GM19468 (cell line): ENCODE results near the gene STXBP2.

Experiments
- ATAC-seq: cut with Tn5 transposase; IDR thresholded peaks from one replicate; pipeline ENCODE4 v1.9.1; 2021; ENCODE audit warnings: mild to moderate bottlenecking, moderate library complexity, moderate number of reproducible peaks; ENCODE audit not compliant: unreplicated experiment; ENCODE audit errors: extremely low read depth

The STXBP2 gene

DNA sequence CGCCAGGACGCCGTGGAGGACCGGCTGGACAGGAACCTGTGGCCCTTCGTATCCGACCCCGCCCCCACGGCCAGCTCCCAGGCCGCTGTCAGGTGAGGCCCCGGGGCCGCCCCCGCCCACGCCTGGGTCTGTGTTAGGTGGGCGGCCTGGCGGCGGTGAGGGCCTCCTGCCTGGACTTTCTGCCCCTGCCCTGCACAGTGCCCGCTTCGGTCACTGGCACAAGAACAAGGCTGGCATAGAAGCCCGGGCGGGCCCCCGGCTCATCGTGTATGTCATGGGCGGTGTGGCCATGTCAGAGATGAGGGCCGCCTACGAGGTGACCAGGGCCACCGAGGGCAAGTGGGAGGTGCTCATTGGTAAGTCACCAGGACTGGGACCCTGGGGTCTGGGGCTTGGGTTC, 10.2 kb downstream of the STXBP2 start:
- ATAC-seq = no peak

GRCh38 chr19:7648265-7649014, 11.5 kb downstream of the STXBP2 start:
- no peak for ATAC-seq

GRCh38 chr19:7650148-7650547, 13.2 kb downstream of the STXBP2 start:
- no peak for ATAC-seq

DNA sequence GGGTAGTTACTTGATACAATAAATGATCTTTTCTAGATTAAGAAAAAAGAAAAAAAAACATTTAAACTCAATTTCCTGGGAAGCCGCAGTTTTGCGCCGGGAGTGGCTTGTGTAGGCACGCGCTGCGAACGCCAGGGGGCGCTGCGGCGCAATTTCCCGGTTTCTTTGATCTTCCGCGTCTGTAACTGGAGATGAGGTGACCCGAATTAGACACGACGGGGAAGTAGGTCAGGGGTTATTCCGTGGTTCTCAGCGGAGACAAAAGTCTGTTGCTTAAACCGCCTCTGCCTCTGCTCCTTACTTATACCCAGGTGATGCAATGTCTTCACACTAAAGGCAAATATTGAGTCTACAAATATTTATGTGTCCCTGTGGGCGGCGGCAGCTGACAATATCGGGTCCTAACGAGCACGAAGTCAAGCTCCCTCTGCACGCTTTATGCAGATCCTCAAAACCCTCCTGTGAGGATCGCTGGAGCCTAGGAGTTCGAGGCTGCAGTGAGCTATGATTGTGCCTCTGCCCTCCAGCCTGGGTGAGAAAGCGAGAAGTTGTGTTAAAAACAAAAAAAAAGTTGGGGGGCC, 15.2 kb downstream of the STXBP2 start:
- no peak for ATAC-seq

DNA sequence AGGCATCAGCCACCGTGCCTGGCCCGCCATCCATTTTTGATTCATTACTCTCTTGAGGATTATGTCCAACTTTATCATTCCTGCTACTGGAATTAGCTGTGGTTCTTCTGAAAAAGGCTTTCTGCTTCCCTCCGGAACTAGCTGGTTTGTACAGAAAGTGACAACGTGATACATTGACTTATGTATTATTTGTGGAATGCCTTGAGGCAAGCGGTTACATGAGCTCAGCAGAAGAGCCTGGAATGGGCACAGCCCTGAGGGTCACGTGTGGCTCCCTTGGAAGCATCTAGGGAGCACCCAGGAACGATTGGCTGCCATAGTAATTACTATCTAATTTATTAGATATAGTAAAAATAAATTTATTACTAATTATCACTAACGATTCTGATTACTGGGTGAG, 17.5 kb downstream of the STXBP2 start:
- no peak for ATAC-seq

DNA sequence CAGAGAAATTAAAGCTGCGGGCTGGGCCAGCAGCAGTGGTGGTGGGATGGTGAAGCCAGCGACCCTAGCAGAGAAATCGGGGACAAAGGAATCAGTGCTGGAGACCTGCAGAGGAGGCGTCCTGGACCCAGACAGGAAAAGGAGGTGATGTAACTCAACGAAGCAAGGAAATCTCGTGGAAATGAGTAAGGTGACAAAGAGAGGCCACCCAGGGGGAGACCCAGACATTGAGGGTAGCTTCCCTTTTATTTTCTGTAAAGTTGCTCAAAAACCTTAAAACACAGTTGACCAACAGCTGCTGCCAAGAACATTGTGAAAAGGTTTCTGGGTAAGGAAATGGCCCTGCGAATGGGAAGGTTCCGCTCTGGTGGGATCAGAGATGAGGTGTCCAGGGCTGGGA, 18.7 kb downstream of the STXBP2 start:
- no peak for ATAC-seq

GRCh38 chr19:7657131-7657751, 20.3 kb downstream of the STXBP2 start:
- ATAC-seq = no peak

- peak; percentile 67 for ATAC-seq
Observed at GRCh38 chr19:7658219-7658686, 21.3 kb downstream of the STXBP2 start.

DNA sequence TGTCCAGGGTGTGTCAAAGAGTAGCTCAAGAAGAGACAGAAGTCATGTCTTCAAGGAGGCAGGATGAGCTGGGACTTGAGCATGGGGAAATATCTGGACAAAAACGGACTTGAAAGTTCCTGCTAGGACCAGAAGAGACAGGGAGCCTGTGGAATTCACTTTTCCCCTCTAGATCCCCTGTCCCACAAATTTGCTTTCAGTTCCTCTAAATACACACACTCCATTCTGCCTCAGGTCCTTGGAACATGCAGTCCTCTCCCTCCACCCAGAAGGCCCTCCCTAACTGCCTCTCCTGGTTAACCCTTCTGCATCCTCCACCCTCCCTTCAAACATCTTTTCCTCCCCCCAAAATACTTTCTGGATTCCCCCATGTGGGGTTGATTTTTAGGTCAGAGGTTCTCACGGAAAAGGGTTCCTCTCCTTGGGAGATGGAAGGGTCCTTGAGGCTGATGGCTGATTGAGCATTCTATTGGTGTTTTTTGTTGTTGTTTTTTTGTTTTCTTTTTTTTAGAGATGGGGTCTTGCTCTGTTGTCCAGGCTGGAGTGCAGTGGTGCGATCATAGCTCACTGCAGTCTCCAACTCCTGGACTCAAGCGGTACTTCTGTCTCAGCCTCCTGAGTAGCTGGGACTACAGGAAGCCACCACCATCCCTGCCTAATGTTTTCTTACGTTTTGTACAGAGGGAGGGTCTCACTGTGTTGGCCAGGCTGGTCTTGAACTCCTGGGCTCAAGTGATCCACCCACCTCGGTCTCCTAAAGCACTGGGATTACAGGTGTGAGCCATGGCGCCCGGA, 25.0 kb downstream of the STXBP2 start:
- ATAC-seq = no peak

- ATAC-seq = no peak
Observed at GRCh38 chr19:7662657-7663056, 25.7 kb downstream of the STXBP2 start.

GRCh38 chr19:7663706-7664105, 26.8 kb downstream of the STXBP2 start:
- ATAC-seq = no peak

GRCh38 chr19:7665076-7665475, 28.2 kb downstream of the STXBP2 start:
- no peak for ATAC-seq

GRCh38 chr19:7668842-7669241, 31.9 kb downstream of the STXBP2 start, which contains the start of gene RETN:
RETN (plus strand) TSS chr19:7669049; CDS start chr19:7669327, 278 bp downstream.
- no peak for ATAC-seq

DNA sequence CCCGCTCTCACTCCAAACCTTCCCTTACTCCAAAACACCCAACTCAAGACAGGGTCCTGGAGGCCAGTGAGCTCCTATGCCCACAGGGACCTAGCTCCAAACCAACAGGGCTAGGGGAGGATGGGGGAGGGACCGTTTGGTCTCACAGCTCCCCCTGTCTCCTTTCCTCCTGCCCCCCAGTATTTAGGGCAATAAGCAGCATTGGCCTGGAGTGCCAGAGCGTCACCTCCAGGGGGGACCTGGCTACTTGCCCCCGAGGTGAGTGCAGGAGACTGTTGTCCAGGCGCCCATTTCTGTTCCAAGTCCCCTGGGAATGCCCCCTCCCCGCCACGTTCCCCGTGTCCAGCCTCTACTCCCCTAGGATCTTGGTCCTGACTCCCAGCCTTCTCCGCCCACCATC, 32.7 kb downstream of the STXBP2 start:
- no peak for ATAC-seq

GRCh38 chr19:7670150-7670783, 33.4 kb downstream of the STXBP2 start:
- no peak for ATAC-seq

DNA sequence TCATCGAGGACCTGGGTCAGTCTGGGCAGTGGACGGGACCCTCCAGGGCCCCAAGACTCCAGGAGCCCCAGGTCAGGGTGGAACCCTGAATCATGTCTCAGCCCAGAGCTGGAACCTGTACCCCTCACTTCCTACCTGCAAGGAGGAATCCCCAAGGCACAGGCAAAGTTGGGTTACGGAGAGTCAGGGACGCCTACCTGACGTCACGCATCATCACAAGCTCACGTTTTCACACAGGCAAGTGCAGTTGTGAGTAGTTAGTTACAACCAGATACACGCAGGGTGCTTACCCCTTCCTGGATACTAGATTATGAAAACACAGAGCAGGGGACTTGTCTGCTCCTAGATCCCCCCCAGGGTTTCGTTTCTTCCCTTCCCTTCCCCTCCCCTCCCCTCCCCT, 33.9 kb downstream of the STXBP2 start:
- no peak for ATAC-seq

GRCh38 chr19:7672522-7672921, 35.6 kb downstream of the STXBP2 start:
- ATAC-seq = no peak

- ATAC-seq = no peak
Observed at GRCh38 chr19:7674010-7675005, 37.4 kb downstream of the STXBP2 start.

DNA sequence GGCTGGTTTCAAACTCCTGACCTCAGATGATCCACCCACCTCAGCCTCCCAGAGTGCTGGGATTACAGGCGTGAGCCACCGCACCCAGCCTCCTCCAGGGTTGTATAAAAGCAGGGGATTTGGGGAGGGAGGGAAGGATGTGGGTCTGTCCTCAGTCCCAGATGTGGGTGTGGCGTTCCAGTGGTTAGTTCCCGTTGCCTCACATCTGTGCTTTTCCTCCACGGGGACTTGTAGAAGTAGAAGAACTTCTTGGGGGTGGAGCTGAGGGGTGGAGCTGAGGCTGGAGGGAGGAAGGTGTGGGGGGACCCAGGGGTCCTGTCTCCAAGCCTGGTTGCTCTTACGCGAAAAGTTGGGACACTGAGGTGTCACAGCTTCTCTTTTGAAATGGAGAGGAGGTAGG, 39.5 kb downstream of the STXBP2 start:
- ATAC-seq = no peak
